Measurements from ENCODE around the gene PYDC2.
"Not testable (repeated sequence)": the region's sequence is repeated elsewhere in the genome, so short reads cannot be mapped to it uniquely, and the experiment has no call there.

PYDC2 gene

GRCh38 chr3:191455257-191455952 lies 5.6 kb upstream of the PYDC2 start:
- H3K4me3 ChIP-seq (replicated peaks; ENCODE audit: low read depth, low read length): no peak overlapping the region
- DNase-seq (ENCODE audit: extremely low read depth, low read depth): no peak
- TF ChIP-seq, protein P1, sequence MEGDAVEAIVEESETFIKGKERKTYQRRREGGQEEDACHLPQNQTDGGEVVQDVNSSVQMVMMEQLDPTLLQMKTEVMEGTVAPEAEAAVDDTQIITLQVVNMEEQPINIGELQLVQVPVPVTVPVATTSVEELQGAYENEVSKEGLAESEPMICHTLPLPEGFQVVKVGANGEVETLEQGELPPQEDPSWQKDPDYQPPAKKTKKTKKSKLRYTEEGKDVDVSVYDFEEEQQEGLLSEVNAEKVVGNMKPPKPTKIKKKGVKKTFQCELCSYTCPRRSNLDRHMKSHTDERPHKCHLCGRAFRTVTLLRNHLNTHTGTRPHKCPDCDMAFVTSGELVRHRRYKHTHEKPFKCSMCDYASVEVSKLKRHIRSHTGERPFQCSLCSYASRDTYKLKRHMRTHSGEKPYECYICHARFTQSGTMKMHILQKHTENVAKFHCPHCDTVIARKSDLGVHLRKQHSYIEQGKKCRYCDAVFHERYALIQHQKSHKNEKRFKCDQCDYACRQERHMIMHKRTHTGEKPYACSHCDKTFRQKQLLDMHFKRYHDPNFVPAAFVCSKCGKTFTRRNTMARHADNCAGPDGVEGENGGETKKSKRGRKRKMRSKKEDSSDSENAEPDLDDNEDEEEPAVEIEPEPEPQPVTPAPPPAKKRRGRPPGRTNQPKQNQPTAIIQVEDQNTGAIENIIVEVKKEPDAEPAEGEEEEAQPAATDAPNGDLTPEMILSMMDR (IDR thresholded peaks at IDR 0.05; ENCODE audit: low read depth, low read length, missing control alignments): no peak

DNA sequence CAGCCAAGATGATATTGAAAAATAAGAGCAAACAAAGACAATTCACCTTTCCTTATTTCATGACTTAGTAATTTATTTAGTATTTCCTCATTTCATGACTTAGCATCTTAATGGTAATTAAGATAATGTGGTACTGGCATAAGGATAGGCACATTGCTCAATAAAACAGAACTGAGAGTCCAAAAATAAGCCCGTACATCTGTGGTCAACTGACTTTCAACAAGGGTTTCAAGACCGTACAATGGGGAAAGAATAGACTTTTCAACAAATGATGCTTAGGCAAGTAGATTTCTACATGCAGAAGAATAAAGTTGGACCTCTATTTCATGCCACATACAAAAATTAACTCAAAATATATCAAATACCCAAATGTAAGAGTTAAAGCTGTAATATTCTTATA lies 603 bp upstream of the PYDC2 start:
- TF ChIP-seq, protein P1 (IDR thresholded peaks at IDR 0.05; ENCODE audit: low read depth, low read length, missing control alignments): no peak
- DNase-seq (ENCODE audit: extremely low read depth, low read depth): no peak

DNA sequence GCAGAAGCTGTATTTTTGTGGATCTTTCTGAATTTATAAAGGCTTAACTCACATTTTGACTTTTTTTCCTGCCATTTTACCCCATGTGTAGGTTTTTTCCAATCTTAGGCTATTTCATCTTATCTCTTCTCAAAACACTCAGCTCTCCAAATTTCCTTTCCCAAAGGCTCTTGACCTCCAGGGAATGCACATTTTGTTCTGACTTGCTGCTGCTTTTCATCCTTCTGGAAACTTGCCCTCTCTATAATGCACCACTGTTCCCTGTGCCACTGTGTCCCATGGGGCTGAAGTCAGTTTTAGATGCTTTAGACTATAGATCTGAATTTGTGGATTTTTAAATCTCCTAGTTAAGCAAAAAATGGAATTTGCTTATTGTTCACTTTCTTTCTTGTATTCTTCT lies 9.1 kb downstream of the PYDC2 start:
- H3K4me3 ChIP-seq (replicated peaks; ENCODE audit: low read depth, low read length): no peak overlapping the region
- no peak for DNase-seq (ENCODE audit: extremely low read depth, low read depth)
- TF ChIP-seq, protein P1 (IDR thresholded peaks at IDR 0.05; ENCODE audit: low read depth, low read length, missing control alignments): no peak

More for the DNA sequence above, 603 bp upstream of the PYDC2 start:
- no peak overlapping the region for H3K4me3 ChIP-seq (replicated peaks; ENCODE audit: low read depth, low read length)

DNA sequence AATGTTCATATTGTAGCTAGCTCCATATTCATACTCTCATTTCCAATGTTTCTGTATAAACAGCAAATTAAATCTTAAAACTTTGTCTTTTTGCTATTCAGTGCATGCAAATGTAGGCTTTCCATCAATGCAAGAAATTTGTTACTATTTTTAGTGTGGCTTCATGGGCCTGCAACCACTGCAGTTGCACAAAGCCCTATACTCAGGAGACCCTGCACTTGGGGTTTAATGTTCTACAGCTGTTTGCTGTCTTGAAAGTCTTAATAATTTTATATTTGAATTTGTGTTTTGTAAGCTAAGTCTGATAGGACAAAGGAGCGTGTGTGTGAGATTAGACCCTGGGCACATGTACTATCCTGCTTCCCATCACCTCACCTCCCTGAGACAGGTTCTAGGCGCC lies 9.6 kb downstream of the PYDC2 start:
- no peak overlapping the region for H3K4me3 ChIP-seq (replicated peaks; ENCODE audit: low read depth, low read length)
- DNase-seq (ENCODE audit: extremely low read depth, low read depth): no peak
- TF ChIP-seq, protein P1 (IDR thresholded peaks at IDR 0.05; ENCODE audit: low read depth, low read length, missing control alignments): no peak

GRCh38 chr3:191473661-191474198 lies 12.8 kb downstream of the PYDC2 start:
- no peak for DNase-seq (ENCODE audit: extremely low read depth, low read depth)
- no peak overlapping the region for H3K4me3 ChIP-seq (replicated peaks; ENCODE audit: low read depth, low read length)
- TF ChIP-seq, protein P1 (IDR thresholded peaks at IDR 0.05; ENCODE audit: low read depth, low read length, missing control alignments): no peak

- TF ChIP-seq, protein P1 (IDR thresholded peaks at IDR 0.05; ENCODE audit: low read depth, low read length, missing control alignments): no peak
- H3K4me3 ChIP-seq (replicated peaks; ENCODE audit: low read depth, low read length): no peak overlapping the region
- DNase-seq (ENCODE audit: extremely low read depth, low read depth): no peak
Observed at GRCh38 chr3:191476066-191476772, 15.3 kb downstream of the PYDC2 start.

- not testable (repeated sequence) for DNase-seq (ENCODE audit: extremely low read depth, low read depth); H3K4me3 ChIP-seq (replicated peaks; ENCODE audit: low read depth, low read length)
Observed at GRCh38 chr3:191483994-191484393, 23.0 kb downstream of the PYDC2 start.

Measured in HFF-Myc (cell line).